T-helper 1 cell (primary cell): ENCODE results near the gene PLOD1.
"Not testable (repeated sequence)": the region's sequence is repeated elsewhere in the genome, so short reads cannot be mapped to it uniquely, and the experiment has no call there.

Experiments used
- DNase-seq, 5 donors: peaks; one replicate each; pipeline ENCODE4 v3.0.0-alpha.2; 2012 to 2020

PLOD1 gene

GRCh38 chr1:11939794-11940193 lies 5.3 kb downstream of the PLOD1 start:
- DNase-seq = not testable (repeated sequence)

- no peak for DNase-seq
These were observed 5.9 kb downstream of the PLOD1 start for GRCh38 chr1:11940260-11940921.

DNA sequence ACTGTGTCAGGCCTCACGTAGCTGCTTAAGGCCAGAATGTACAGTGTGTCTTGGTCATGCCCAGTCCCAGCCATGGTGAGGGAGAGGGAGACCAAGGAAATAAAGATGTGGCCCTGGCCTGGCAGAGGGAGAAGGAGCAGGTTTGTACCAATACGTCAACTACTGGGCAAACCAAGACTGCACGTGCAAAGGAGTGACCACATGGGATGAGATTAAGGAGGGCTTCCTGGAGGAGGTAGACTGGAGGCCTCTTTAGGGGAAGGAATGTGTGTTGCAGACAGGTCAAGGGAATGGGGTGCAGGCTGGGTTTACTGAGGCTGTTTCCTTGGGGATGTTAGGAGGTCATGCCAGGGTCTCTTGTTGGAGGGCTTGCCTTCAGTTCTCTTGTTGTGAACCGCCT lies 7.8 kb downstream of the PLOD1 start:
- no peak for DNase-seq

GRCh38 chr1:11943619-11944018 lies 9.1 kb downstream of the PLOD1 start:
- DNase-seq = no peak

GRCh38 chr1:11944358-11944931 lies 9.9 kb downstream of the PLOD1 start:
- DNase-seq = no peak

DNA sequence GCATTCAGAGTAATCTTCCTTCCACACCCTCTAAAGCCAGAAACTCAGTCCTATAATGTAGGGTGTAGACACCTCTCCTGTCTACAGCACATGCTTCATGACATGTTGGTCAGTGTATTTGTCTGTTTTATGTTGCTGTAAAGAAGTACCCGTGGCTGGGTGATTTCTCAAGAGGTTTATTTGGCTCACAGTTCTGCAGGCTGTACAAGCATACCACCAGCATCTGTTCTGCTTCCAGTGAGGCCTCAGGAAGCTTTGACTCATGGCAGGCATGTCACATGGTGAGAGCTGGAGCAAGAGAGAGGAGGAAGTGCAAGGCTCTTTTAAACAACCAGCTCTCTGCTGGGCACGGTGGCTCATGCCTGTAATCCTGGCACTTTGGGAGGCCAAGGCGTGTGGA lies 12.1 kb downstream of the PLOD1 start:
- DNase-seq = no peak

- DNase-seq = no peak
These were observed 14.4 kb downstream of the PLOD1 start for GRCh38 chr1:11948822-11949458.

DNA sequence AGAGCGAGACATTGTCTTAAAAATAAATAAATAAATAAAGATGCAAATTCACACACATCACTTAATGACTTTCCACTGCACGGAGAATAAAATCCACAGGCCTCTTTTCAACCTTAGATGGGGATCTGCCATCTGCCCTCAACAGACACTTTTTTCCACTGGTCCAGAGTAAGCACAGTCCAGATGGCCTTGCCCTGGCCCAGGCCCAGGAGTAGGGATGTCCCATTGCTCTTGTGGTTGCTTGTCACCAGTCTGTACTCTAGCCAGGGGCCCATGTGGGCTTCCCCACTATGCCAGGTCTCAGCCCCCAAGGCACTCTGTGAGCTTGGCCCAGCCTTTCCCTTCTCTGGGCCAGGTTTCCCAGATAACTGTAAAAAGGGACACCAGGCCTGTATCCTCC lies 17.4 kb downstream of the PLOD1 start:
- DNase-seq = no peak

DNA sequence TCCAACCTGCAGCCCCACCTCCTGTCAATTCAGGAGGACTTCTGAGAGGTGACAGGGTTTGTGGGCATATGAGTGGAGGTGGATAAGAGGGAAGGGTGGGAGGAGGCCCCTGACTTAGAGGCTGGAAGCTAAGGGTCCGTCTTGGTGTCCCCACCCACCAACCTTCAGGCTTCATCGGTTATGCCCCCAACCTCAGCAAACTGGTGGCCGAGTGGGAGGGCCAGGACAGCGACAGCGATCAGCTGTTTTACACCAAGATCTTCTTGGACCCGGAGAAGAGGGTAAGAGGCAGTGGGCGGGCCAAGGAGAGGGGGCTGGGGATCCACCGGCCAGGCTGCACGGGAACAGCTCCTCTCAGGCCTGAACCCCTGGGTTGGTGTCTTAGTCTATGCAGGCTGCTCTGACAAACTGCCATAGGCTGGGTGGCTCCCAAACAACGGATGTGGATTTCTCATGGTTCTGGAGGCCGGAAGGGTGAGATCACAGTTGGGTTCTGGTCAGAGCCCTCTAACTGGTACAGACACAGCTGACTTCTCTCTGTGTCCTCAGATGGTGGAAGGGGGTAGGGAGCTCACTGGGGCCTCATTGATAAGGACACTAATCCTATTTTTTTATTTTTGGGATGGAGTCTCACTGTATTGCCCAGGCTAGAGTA lies 18.1 kb downstream of the PLOD1 start:
- DNase-seq = no peak

GRCh38 chr1:11955221-11955620 lies 20.7 kb downstream of the PLOD1 start:
- no peak for DNase-seq

DNA sequence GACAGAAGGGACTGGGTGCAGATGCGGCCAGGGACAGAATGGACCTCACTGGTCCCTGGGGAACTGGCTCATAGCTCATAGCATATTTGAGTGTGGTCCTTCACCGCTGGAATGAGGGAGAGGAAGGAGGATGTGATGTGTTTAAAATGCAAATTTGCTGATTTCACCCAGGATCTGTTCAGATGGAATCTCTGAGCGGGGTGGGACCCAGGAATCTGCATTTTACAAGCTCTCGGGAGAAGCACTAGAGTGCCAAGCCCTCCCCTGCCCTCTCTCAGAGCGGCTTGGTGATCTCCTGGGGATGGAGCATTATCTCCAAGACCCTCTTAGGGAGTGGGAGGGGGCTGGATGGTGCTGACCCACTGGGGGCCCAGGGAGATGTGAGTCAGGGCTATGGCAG lies 22.9 kb downstream of the PLOD1 start:
- DNase-seq = no peak

GRCh38 chr1:11957897-11958296 lies 23.4 kb downstream of the PLOD1 start:
- DNase-seq = no peak

GRCh38 chr1:11960276-11960675 lies 25.8 kb downstream of the PLOD1 start:
- no peak for DNase-seq

DNA sequence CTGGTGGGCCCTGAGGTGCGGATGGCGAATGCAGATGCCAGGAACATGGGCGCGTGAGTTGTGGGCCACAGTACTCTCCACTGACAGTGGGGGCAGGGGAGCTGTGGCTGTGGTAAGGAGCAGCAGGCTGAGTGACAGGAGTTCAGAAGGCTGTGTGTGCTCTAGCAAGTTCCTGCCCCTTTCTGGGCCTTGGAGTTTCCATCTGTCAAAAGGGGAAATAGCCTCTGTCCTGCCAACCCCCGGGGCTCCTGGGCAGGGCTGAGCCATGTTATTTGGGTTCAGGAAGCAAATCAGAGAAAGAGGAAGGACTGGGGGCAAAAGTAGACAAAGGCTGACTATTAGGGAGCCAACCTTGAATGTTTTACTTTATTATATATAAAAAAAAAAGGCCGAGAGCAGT lies 26.2 kb downstream of the PLOD1 start:
- no peak for DNase-seq

GRCh38 chr1:11961230-11961629 lies 26.7 kb downstream of the PLOD1 start:
- no peak for DNase-seq

GRCh38 chr1:11963622-11964021 lies 29.1 kb downstream of the PLOD1 start:
- no peak for DNase-seq

GRCh38 chr1:11964656-11965055 lies 30.1 kb downstream of the PLOD1 start:
- DNase-seq = no peak

DNA sequence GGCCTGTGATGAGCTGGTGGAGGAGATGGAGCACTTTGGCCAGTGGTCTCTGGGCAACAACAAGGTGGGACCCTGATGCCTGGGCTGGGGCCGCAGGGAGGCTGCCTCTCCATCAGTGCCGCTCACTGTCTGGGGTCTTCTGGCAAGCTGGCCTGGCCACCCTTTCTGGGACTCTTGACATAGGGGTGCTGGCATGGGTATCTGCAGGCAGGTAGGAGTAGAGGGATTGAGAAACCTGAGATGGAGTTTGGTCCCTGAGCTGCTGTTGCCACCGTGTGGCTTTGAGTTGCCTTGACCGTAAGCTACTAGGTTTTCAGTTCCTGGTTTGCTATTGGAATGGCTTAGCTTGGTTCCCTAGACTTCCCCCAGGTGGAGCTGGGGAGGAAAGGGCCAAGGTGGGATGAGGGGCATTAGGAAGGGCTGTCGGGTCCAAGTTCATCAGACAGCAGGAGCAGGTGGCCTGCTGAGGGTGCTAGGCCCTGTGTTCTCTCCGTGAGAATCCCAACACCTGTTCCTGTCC lies 32.6 kb downstream of the PLOD1 start:
- peak in 1 of 5 donors; percentile 26 for DNase-seq

- DNase-seq = no peak
These were observed 36.1 kb downstream of the PLOD1 start for GRCh38 chr1:11970441-11971185.

DNA sequence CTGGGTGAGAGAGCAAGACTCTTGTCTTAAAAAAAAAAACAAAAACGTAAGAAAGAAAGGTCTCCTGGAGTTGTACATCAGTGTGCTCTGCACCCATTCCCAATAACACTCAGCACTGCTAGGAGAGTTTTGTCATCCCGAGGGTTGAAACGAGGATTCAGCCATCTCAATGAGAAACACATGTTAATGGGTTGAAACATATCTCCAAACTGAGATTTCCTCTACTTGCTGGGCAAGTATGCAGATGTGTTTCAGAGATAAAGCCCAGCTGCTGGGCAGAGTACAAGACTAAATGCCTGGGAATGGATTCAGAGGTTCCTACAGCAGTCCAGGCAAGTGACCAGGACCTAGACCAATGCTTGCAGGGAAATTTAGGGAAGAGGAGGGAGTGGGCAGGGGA lies 43.1 kb downstream of the PLOD1 start:
- no peak for DNase-seq

GRCh38 chr1:11978301-11978700 lies 43.8 kb downstream of the PLOD1 start:
- no peak for DNase-seq

- peak in 1 of 5 donors; percentile 6 for DNase-seq
These were observed 44.7 kb downstream of the PLOD1 start for GRCh38 chr1:11979028-11979850.
